Parathyroid adenoma (tissue), 2 donors: ENCODE data around the gene DNM1.
"Not testable (repeated sequence)": the region's sequence is repeated elsewhere in the genome, so short reads cannot be mapped to it uniquely, and the experiment has no call there.

Experiments used
- H2AFZ ChIP-seq: fragments of 300-600 bp; sonication (generic); one replicate; pipeline ENCODE4 v1.7.0; 2017; ENCODE audit warnings: antibody characterized with exemption, mild to moderate bottlenecking
- H3K27ac ChIP-seq: fragments of 300-600 bp; sonication (generic); one replicate; pipeline ENCODE4 v1.7.0; 2017
- H3K27me3 ChIP-seq: fragments of 300-600 bp; sonication (generic); one replicate; pipeline ENCODE4 v1.7.0; 2017; ENCODE audit warnings: low read length; ENCODE audit not compliant: control insufficient read depth, insufficient read depth
- H3K36me3 ChIP-seq: fragments of 300-600 bp; sonication (generic); one replicate; pipeline ENCODE4 v1.7.0; 2017; ENCODE audit warnings: low read length; ENCODE audit not compliant: control insufficient read depth, insufficient read depth
- H3K4me1 ChIP-seq: fragments of 300-600 bp; sonication (generic); one replicate; pipeline ENCODE4 v1.7.0; 2017; ENCODE audit warnings: control low read depth
- H3K4me2 ChIP-seq: fragments of 300-600 bp; sonication (generic); one replicate; pipeline ENCODE4 v1.7.0; 2017; ENCODE audit warnings: low read length
- H3K4me3 ChIP-seq: fragments of 300-600 bp; sonication (generic); one replicate; pipeline ENCODE4 v1.7.0; 2017; ENCODE audit warnings: low read depth, low read length
- H3K79me2 ChIP-seq: fragments of 300-600 bp; sonication (generic); one replicate; pipeline ENCODE4 v1.7.0; 2017; ENCODE audit warnings: control low read depth
- H3K9ac ChIP-seq: fragments of 300-600 bp; sonication (generic); one replicate; pipeline ENCODE4 v1.7.0; 2017; ENCODE audit warnings: mild to moderate bottlenecking
- H3K9me3 ChIP-seq: fragments of 300-600 bp; sonication (generic); one replicate; pipeline ENCODE4 v1.7.0; 2017; ENCODE audit warnings: low read length; ENCODE audit not compliant: control insufficient read depth
- TF ChIP-seq, protein P1 (sequence below): fragments of 300-600 bp; sonication (generic); IDR thresholded peaks from one replicate; pipeline ENCODE4 v1.7.0; 2017; ENCODE audit warnings: antibody characterized with exemption, mild to moderate bottlenecking
- donor health status: primary hyperparathyroidism.

The DNM1 gene

DNA sequence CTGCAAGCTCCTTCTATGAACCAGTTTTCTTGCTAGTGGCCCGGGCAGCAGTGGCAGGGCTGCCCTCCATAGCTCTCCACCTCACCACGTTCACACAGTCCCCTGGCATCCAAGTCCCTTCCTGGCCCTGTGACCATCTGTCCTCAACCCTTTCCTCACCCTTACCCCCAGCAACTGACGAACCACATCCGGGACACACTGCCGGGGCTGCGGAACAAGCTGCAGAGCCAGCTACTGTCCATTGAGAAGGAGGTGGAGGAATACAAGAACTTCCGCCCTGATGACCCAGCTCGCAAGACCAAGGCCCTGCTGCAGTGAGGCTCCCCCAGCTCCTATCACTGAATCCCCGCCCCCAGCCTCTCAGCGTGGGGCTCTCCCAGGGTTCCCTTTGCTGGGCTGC, 18.8 kb downstream of the DNM1 start:
- H3K4me3 ChIP-seq: no peak overlapping the region
- no peaks in the 10 kb centered on the region for H3K9me3 ChIP-seq
- H3K27me3 ChIP-seq: no peaks in the 10 kb centered on the region
- no peaks in the 10 kb centered on the region for H3K36me3 ChIP-seq
- TF ChIP-seq, protein P1, sequence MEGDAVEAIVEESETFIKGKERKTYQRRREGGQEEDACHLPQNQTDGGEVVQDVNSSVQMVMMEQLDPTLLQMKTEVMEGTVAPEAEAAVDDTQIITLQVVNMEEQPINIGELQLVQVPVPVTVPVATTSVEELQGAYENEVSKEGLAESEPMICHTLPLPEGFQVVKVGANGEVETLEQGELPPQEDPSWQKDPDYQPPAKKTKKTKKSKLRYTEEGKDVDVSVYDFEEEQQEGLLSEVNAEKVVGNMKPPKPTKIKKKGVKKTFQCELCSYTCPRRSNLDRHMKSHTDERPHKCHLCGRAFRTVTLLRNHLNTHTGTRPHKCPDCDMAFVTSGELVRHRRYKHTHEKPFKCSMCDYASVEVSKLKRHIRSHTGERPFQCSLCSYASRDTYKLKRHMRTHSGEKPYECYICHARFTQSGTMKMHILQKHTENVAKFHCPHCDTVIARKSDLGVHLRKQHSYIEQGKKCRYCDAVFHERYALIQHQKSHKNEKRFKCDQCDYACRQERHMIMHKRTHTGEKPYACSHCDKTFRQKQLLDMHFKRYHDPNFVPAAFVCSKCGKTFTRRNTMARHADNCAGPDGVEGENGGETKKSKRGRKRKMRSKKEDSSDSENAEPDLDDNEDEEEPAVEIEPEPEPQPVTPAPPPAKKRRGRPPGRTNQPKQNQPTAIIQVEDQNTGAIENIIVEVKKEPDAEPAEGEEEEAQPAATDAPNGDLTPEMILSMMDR: no peak
- H2AFZ ChIP-seq: no peak overlapping the region
- H3K27ac ChIP-seq: no peak overlapping the region
- no peaks in the 10 kb centered on the region for H3K4me1 ChIP-seq
- no peaks in the 10 kb centered on the region for H3K79me2 ChIP-seq
- H3K9ac ChIP-seq: no peak overlapping the region
- no peak overlapping the region for H3K4me2 ChIP-seq

GRCh38 chr9:128222880-128223670, 19.9 kb downstream of the DNM1 start:
- TF ChIP-seq, protein P1: no peak
- H3K4me3 ChIP-seq: no peak overlapping the region
- no peak overlapping the region for H3K27ac ChIP-seq
- H3K9ac ChIP-seq: no peak overlapping the region
- H3K9me3 ChIP-seq: no peaks in the 10 kb centered on the region
- H3K27me3 ChIP-seq: no peaks in the 10 kb centered on the region
- H3K36me3 ChIP-seq: no peaks in the 10 kb centered on the region
- no peaks in the 10 kb centered on the region for H3K79me2 ChIP-seq
- H3K4me1 ChIP-seq: no peaks in the 10 kb centered on the region
- no peak overlapping the region for H2AFZ ChIP-seq
- no peak overlapping the region for H3K4me2 ChIP-seq

GRCh38 chr9:128224877-128225276, 21.7 kb downstream of the DNM1 start:
- no peak overlapping the region for H3K4me2 ChIP-seq
- no peak overlapping the region for H3K27ac ChIP-seq
- no peaks in the 10 kb centered on the region for H3K36me3 ChIP-seq
- H3K9me3 ChIP-seq: no peaks in the 10 kb centered on the region
- no peaks in the 10 kb centered on the region for H3K4me1 ChIP-seq
- H3K27me3 ChIP-seq: no peaks in the 10 kb centered on the region
- no peaks in the 10 kb centered on the region for H3K79me2 ChIP-seq
- TF ChIP-seq, protein P1: no peak
- no peak overlapping the region for H2AFZ ChIP-seq
- no peak overlapping the region for H3K9ac ChIP-seq
- H3K4me3 ChIP-seq: no peak overlapping the region

- Histone ChIP-seq H3K9me3 (no peaks in the 10 kb centered on the region), H3K27ac (no peak overlapping the region), H3K4me1 (no peaks in the 10 kb centered on the region), H3K9ac (no peak overlapping the region), H2AFZ (no peak overlapping the region), H3K79me2 (no peaks in the 10 kb centered on the region), H3K4me3 (no peak overlapping the region), H3K27me3 (no peaks in the 10 kb centered on the region), H3K36me3 (no peaks in the 10 kb centered on the region), H3K4me2 (no peak overlapping the region)
- TF ChIP-seq, protein P1: no peak
Measured at GRCh38 chr9:128225770-128226411, 22.7 kb downstream of the DNM1 start.

DNA sequence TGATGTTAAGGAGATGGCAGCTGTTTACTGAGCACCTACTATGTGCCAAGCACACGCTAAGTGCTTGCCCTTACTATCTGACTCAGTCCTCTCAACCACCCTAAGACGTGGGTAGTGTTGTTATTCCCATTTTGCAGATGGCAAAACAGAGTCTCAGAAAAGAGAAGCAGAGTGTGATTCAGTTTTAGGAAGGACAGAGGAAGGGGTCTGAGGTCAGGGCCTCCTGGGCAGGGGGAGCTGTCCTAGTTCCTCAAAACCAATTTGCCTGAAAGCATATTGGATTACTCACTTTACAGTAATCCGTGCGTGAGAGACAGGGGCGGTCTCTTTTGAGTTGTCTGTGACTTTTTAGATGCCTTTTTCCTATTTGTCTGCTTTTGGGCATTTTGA, 23.2 kb downstream of the DNM1 start:
- no peak overlapping the region for H2AFZ ChIP-seq
- H3K4me1 ChIP-seq: no peaks in the 10 kb centered on the region
- H3K79me2 ChIP-seq: no peaks in the 10 kb centered on the region
- H3K9me3 ChIP-seq: no peaks in the 10 kb centered on the region
- H3K36me3 ChIP-seq: no peaks in the 10 kb centered on the region
- TF ChIP-seq, protein P1: no peak
- H3K27ac ChIP-seq: no peak overlapping the region
- no peak overlapping the region for H3K4me3 ChIP-seq
- no peaks in the 10 kb centered on the region for H3K27me3 ChIP-seq
- H3K9ac ChIP-seq: no peak overlapping the region
- H3K4me2 ChIP-seq: no peak overlapping the region

GRCh38 chr9:128230897-128231296, 27.7 kb downstream of the DNM1 start:
- not testable (repeated sequence) for H3K4me1 ChIP-seq, H3K9ac ChIP-seq, H3K27me3 ChIP-seq, H3K79me2 ChIP-seq, H3K4me3 ChIP-seq, H3K9me3 ChIP-seq, H3K27ac ChIP-seq, H2AFZ ChIP-seq, H3K36me3 ChIP-seq, H3K4me2 ChIP-seq
